Progenitor cell of endocrine pancreas (in vitro differentiated cells): ENCODE data around the gene ASGR1. TPM values are rescaled to one million over a fixed set of nuclear protein-coding genes. Genes with fewer than 3 reads are reported as not detected.

Experiments
- DNase-seq: peaks from one replicate; pipeline ENCODE4 v3.0.0; 2021; ENCODE audit warnings: low spot score; ENCODE audit not compliant: unreplicated experiment
- H3K27ac Mint-ChIP-seq: 2 replicates; pipeline ENCODE4 v1.8.0; 2021; ENCODE audit warnings: mild to moderate bottlenecking, moderate library complexity, mixed read lengths
- H3K27me3 Mint-ChIP-seq: 2 replicates; pipeline ENCODE4 v1.8.0; 2021; ENCODE audit warnings: mixed read lengths
- H3K36me3 Mint-ChIP-seq: 2 replicates; pipeline ENCODE4 v1.8.0; 2022; ENCODE audit warnings: mixed read lengths; ENCODE audit not compliant: insufficient read depth
- H3K4me1 Mint-ChIP-seq: 2 replicates; pipeline ENCODE4 v1.8.0; 2021; ENCODE audit warnings: low read depth, mixed read lengths
- H3K4me3 Mint-ChIP-seq: 2 replicates; pipeline ENCODE4 v1.8.0; 2021; ENCODE audit warnings: low read depth, mild to moderate bottlenecking, moderate library complexity, mixed read lengths
- H3K9me3 Mint-ChIP-seq: 2 replicates; pipeline ENCODE4 v1.8.0; 2021; ENCODE audit warnings: low read depth, mixed read lengths
- total RNA-seq: library from RNA; stranded (reverse); gene quantifications from 2 replicates; pipeline ENCODE4 v1.2.1, GENCODE V29; 2021
- TF ChIP-seq, protein P1 (sequence below): fragments of 200-600 bp; sonication (generic); IDR thresholded peaks from one replicate; pipeline ENCODE4 v1.5.0; 2021; ENCODE audit warnings: antibody characterized with exemption, mild to moderate bottlenecking; ENCODE audit not compliant: unreplicated experiment

ASGR1 gene
- total RNA-seq, 1 donor from 2014 or later = 10.6 TPM

DNA sequence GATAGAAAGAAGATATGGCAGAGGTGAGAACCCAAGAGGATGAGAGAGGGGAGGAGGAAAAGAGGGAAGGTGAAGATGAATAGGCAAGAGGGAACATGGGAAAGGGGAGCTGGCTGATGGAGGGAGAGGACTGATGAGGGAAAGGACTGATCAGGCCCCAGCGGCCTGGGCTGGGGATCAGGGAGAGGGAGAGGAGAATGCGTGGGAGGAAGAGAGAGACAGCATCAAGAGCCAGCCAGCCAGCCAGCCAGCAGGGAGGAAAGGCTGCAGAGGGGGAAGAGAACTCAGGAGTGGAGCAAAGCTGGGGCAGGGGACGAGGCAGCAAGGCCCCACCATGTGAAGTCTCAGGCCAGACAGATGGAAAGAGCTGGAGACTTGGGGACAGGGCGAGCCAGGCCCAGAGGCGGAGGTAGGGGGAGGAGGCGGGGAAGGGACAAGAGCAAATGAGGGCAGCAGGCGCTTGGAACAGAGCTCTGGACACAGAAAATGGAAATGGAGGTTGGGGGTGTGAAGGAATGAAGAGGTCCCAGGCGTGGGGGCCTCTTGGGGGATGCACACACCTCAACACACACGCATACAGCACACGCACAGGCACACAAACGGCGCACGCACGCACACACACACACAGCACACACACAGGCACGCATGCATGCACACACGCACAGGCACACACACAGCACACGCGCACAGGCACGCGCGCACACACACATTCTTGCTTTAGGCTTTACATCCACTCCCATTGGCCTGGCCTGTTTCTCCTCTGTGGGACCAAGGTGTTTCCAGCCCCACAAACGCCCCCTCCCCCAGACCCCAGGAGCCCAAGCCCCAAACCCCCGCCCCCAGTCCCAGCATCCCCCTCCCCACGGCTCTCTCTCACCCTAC lies 28.2 kb upstream of the ASGR1 start:
- DNase-seq = no peak
- peaks cover 23% of the 10 kb centered on the region for H3K4me1 Mint-ChIP-seq

DNA sequence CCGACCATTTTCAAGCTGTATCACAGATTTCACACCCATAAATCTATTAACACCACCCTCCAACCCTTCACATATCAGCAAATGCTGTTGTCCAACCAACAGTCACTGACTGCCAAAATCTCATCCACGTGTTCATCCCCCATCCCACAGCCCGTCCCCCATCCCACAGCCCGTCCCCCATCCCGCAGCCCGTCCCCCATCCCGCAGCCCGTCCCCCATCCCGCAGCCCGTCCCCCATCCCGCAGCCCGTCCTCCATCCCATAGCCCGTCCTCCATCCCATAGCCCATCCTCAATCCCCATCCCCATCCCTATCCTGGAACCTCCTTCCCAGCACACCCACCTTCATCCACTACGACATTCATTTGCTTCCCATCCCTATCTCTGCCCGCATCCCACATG lies 26.4 kb upstream of the ASGR1 start:
- H3K27ac Mint-ChIP-seq = peak overlapping the region; percentile 89
- peaks cover 6% of the 10 kb centered on the region for H3K36me3 Mint-ChIP-seq
- no peaks in the 10 kb centered on the region for H3K27me3 Mint-ChIP-seq
- H3K9me3 Mint-ChIP-seq = no peaks in the 10 kb centered on the region
- peaks cover 14% of the 10 kb centered on the region for H3K4me1 Mint-ChIP-seq
- no peak for DNase-seq
- TF ChIP-seq, protein P1, sequence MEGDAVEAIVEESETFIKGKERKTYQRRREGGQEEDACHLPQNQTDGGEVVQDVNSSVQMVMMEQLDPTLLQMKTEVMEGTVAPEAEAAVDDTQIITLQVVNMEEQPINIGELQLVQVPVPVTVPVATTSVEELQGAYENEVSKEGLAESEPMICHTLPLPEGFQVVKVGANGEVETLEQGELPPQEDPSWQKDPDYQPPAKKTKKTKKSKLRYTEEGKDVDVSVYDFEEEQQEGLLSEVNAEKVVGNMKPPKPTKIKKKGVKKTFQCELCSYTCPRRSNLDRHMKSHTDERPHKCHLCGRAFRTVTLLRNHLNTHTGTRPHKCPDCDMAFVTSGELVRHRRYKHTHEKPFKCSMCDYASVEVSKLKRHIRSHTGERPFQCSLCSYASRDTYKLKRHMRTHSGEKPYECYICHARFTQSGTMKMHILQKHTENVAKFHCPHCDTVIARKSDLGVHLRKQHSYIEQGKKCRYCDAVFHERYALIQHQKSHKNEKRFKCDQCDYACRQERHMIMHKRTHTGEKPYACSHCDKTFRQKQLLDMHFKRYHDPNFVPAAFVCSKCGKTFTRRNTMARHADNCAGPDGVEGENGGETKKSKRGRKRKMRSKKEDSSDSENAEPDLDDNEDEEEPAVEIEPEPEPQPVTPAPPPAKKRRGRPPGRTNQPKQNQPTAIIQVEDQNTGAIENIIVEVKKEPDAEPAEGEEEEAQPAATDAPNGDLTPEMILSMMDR = no peak
- H3K4me3 Mint-ChIP-seq = peak overlapping the region; percentile 71

More for the DNA sequence above, 28.2 kb upstream of the ASGR1 start:
- no peaks in the 10 kb centered on the region for H3K9me3 Mint-ChIP-seq
- H3K36me3 Mint-ChIP-seq = peaks cover 5% of the 10 kb centered on the region
- H3K4me3 Mint-ChIP-seq = no peak overlapping the region
- no peak overlapping the region for H3K27ac Mint-ChIP-seq
- no peaks in the 10 kb centered on the region for H3K27me3 Mint-ChIP-seq
- TF ChIP-seq, protein P1 = no peak

DNA sequence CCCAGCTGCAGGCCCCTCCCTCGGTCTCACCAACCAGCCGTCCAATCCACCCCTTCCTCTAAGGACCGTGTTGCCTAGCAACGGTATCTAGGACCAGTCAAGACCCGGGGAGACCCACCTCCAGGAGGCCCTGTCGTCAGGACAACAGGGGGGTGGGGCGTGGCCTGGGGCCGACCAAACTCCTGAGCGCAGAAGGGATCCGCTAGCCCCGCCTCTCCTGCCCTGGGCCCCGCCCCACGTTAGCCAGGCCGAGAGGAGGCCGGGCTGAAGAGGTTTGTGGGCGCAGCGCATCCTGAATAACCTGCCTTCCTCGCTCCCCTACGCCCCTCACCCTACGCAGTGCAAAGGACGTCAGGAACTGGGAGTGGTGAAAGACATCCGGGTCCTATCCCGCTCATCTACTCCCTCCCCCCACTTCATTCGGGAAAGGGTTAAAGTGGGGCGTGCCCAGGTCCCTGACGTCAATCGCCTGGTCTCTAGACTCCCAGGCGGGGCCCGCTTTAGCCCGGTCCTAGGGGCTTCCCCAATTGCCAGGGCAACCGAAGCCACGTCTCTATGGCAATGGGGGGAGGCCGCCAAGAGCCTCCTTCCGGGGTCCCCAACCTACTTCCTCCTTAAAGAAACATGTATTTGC lies 25.8 kb upstream of the ASGR1 start:
- peak; percentile 86 for DNase-seq
- Mint-ChIP-seq H3K27ac (peak overlapping the region; percentile 89), H3K4me3 (peak overlapping the region; percentile 71), H3K4me1 (peaks cover 11% of the 10 kb centered on the region), H3K9me3 (no peaks in the 10 kb centered on the region), H3K36me3 (peaks cover 7% of the 10 kb centered on the region), H3K27me3 (no peaks in the 10 kb centered on the region)
- TF ChIP-seq, protein P1 = no peak

DNA sequence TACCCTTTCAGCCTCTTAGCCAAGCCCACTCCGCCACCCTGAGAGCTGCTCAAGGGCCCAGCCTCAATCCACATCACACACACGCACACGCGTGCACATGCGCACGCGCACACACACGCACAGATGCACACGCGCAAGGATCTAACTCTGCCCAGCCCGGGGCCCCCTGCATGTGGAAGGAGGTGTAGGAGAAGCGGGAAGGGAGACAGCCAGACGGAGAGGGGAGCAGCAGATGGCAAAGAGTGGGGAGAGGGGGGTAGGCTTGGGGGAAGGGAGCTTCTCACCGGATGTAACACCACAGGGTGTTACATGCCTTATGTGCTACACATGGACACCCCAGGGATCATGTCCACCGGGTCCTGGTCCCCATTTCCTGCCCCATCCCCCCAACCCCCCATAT lies 25.2 kb upstream of the ASGR1 start:
- TF ChIP-seq, protein P1 = no peak
- Mint-ChIP-seq H3K9me3 (no peaks in the 10 kb centered on the region), H3K36me3 (peaks cover 7% of the 10 kb centered on the region), H3K4me1 (peaks cover 11% of the 10 kb centered on the region), H3K27me3 (no peaks in the 10 kb centered on the region), H3K4me3 (peak overlapping the region; percentile 71), H3K27ac (peak overlapping the region; percentile 71)
- no peak for DNase-seq

DNA sequence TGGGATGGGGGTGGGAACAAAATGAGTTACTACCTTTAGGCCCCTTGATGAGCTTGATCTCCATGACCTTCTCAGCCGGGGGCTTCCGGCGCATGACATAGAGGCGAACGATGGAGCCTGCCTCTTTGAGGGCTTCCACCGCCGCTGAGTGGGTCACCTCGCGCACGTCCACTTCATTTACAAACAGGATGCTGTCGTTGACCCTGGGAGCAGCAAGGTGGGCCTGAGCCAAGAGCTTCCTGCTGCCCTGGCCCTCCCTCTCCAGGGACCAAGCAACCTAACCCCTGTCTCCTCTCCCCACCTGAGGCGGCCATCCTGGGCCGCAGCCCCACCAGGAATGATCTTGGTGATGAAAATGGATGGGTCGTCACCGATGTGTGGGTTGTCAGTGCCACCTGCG lies 24.2 kb upstream of the ASGR1 start:
- Mint-ChIP-seq H3K36me3 (peaks cover 7% of the 10 kb centered on the region), H3K4me1 (peaks cover 9% of the 10 kb centered on the region), H3K9me3 (no peaks in the 10 kb centered on the region), H3K27ac (no peak overlapping the region), H3K4me3 (no peak overlapping the region), H3K27me3 (no peaks in the 10 kb centered on the region)
- TF ChIP-seq, protein P1 = no peak
- DNase-seq = no peak
